NCI-H774 (cell line): ENCODE data around the gene CRTAC1.

Source experiments
- DNase-seq: peaks from one replicate; lab custom pipeline; 2025; lab: John Stamatoyannopoulos, UW

Gene CRTAC1, protein sequence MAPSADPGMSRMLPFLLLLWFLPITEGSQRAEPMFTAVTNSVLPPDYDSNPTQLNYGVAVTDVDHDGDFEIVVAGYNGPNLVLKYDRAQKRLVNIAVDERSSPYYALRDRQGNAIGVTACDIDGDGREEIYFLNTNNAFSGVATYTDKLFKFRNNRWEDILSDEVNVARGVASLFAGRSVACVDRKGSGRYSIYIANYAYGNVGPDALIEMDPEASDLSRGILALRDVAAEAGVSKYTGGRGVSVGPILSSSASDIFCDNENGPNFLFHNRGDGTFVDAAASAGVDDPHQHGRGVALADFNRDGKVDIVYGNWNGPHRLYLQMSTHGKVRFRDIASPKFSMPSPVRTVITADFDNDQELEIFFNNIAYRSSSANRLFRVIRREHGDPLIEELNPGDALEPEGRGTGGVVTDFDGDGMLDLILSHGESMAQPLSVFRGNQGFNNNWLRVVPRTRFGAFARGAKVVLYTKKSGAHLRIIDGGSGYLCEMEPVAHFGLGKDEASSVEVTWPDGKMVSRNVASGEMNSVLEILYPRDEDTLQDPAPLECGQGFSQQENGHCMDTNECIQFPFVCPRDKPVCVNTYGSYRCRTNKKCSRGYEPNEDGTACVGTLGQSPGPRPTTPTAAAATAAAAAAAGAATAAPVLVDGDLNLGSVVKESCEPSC

DNA sequence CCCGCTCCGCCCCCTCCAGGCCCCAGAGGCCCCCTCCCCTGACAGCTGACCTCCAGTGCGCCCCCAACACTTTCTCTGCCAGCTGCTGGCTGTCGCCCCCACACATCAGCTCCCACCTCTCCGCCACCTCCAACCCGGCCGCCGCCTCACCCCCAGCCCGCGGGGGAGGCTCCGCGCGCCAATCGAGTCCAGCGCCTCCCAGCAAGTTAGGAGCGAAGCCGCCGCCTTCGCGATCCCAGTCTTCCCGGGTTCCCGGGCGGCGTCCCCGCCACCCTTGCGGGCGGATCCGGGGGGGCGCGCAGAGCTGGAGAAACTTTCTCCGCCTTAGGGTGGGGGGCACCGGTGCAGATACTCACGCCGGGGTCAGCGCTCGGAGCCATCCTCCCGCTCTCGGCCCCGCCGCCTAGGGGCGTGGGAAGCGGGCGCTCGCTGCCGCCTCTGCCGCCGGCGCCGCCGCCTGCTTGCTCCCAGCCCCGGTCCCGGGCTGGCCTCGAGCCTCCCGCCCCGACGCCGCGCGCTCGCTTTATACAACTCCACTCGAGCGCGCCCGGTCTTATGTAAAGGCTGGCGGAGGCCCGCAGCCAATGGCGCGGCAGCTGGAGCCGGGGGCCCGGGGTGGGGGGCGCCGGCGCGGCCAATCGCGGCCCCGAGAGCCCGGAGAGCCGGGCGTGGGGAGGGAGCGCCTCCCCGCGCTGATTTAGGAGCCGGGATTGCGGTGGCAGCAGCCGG, at the start of gene CRTAC1:
CRTAC1 (minus strand) TSS at position 529 of the 729 bp plus-strand sequence; CDS start at position 380, 149 bp downstream.
- DNase-seq, result no peak

DNA sequence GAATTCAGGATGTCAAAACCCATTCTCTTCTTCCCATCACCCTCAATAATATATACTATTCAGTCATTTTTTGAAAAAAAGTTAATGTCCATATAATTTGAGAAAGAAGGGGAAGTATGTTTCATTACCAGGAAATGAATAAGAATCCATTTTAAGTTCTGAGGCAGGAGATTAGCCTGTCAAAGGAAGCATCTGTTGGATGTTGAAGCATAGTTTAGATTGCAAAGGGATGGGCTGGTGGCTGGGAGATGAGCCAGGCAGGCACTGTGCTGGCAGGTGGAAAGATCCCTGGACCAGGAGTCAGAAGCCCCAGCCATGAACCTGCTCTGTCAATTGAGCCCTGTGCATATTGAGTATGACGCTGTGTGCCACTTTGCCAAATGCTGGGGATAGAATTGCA, 48.4 kb upstream of the CRTAC1 start:
- no peak for DNase-seq

DNA sequence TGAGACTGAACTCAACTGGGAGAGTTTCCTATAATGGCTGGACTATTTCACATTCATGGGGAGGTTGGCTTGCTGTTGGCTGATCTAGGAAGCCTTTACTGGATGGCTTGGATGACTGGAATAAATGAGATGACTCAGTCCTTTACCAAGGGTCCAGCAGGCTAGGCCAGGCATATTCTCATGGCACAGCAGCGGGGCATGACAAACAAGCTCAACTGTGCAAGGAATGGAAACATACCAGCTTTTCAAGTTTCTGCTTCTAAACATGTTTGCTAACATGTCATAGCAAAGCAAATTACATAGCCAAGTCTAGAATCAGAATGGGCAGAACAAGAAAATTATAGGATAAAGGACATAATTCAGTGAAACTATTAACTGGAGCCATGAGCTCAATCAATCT, 46.8 kb upstream of the CRTAC1 start:
- no peak for DNase-seq

DNA sequence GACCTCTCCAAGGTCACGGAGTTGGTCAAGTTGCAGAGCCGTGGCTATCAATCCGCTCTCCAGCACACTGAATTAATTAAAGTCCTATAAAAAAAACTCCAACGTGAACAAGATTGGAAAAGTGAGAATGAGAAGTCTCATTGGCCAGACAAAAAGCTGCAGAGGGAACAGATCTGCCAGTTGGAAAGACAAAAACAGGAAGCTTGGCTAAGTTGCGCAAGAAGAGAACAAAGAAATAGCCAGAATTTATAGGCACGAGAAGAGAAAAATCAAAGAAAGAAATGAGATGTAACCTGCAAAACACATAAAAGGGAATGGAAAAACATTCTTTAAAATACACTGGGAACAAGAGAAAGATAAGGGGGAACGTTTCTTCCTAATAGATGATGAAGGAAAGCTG, 45.7 kb upstream of the CRTAC1 start:
- no peak for DNase-seq

DNA sequence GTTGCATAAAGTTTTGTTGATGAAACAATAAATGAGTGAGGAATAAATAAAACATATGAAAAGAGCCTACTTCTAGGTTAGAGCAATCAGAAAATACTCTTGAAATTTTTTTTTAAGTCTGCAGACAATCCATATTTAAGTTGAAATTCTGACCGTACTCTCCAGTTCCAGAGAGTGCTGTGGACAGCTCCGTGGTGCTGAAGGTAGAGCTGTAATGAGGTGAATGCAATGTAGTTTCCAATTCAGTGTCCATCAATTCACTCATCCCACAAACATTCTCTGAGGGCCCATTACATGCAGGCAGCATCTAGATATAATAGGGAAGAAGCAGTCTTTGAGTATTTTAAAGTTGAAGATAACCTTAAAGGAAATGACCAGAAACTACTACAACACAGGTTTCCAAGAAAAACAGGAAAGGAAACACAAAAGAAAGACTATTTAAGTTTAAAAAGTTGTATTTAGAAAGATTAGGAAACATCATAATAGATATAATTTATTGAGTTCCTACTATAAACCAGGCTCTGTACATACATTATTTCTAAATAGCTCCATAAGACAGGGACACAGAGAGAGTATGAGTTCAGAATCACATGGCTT, 44.0 kb upstream of the CRTAC1 start:
- DNase-seq, result no peak

DNA sequence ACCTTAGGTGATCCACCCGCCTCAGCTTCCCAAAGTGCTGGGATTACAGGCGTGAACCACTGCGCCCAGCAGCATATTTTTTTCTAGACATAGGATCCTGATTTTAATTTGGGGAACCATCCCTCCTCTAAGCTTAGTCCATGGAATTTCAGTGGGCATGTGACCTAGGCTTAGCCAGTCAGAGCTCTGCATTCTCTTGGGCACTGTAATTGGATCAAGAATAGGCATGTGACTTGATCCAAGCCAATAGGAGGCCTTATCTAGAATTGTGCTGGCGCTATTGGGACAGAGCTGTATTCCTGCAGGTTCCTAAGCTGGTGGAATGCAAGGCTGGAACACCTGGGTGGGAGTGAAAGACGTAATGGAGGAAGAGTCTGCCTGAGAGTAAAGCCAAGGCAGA, 36.7 kb upstream of the CRTAC1 start:
- DNase-seq, result no peak

DNA sequence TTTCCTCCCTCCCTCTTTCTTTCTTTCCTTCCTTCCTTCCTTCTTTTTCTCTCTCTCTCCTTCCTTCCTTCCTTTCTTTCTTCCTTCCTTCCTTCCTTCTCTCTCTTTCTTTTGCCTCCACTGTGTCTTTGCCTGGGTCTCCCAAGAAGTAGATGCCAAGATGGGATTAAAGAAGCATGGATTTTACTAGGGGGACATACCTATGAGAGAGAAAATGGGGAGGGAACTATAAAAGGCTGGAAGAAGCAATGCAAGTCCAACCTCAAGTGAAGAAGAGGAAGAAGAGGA, 33.3 kb upstream of the CRTAC1 start:
- DNase-seq, result no peak

DNA sequence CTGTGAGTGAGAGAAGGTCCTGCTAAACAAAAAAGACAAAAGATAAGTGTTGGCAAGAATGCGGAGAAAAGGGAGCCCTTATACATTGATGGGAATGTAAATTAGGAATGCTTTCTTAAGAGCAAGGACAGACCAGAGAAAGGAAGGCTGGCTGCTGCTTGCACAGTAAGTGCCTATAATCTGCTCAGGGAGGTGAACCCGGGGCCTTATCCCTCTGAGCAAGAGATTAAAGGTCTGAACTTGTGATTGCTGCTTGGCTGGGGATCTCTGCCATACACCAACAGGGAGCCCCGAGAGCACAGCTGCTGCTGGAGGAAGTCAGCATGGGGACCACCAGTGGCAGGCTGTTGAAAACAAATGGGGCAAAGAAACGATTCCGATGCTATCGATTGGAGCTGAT, 32.0 kb upstream of the CRTAC1 start:
- no peak for DNase-seq

DNA sequence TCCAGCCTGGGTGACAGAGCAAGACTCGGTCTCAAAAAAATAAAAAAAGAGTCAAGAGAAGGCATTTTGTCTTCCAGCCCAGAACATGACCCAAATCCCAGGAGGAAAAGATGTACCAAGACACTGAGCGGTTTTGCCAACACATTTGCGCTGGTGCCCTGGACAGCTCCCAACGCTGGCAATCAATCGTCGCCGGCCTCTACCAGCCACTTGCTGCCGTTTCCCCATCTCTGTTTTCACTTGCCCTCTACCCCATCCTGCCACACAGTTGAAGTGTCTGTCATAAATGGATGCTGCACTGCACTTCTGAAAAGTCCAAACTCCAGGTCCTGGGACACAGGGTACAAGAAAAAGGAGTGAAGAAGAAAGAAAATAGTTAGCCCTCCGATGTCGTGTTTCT, 29.7 kb upstream of the CRTAC1 start:
- no peak for DNase-seq

DNA sequence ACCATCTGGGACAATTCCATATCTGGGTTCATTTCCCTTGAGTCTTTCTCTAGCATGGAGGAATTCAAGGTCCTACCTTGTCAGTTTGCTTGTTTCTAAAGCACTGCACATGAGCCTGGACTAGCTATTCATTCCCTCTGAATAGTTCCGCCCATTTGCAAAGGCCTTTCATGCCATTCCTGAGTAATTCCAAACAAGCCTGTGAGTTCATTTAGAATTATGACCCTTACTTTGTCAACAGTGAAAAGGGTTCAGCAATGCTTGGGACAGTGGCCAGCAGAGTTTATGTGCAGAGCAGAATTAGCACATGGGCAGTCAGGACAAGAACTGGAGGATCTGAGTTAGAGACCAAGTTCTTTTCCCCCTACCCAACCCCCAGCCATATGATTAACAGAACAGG, 27.9 kb upstream of the CRTAC1 start:
- DNase-seq, result no peak

DNA sequence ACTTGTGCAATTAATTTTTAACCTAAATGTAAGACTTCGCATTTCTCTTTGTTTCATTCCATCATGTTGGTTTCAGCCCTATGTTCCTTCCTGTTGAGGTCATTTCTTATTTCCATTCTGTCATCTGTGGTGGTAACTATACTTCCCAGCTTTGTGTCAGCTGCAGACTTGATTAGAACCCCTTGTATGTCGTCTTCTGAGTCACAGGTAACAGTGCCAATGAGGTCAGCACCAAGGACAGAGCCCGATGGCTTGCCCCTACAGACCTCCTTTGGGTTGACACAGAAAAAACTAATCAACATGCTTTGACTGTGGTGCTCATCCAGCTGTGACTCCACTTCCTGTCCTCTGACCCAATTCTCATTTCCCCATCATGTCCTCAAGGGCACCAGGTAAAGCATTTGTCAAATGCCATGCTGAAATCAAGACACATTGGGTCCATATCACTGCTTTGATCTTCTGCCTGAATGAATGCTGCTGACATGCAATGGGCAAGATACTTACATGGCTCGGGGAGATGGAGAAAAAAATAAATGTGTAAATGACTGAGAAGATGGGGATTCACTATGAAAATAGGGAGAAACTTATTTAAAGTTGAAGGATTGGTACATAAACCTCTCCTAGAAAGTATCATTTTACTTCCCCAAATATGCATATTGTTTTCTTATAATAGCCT, 25.6 kb upstream of the CRTAC1 start:
- no peak for DNase-seq

DNA sequence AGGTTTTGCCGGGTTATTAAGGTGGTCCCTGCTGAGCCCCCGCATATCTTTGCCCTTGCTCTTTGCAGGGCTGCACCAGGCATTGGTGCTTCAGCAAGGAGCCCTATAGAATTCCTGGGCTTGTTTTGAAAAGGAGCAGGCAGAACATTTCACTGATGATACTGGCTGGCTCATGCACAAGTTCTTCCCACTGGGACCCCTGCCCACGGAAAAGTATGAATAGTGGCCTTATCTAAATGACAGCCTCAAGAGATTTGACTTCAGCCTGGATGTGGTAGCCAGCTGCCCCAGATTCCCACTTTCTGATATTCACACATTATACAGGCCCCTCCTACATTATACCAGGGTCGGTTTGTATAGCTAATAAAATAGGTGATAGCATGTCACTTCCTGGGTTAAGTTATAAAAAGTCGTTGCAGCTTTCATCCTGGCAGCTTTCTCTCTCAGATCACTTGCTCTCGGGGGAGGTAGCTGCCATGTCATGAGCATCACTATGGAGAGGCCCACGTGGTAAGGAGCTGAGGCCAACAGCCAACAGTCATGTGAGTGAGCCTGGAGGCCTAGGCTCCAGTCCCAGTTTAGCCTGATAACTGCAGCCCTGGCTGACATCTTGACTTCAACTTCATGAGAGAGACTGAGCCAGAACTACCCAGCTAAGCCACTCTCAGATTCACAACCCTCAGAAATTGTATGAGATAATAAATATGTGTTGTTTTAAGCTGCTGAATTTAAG, 16.8 kb upstream of the CRTAC1 start:
- no peak for DNase-seq

DNA sequence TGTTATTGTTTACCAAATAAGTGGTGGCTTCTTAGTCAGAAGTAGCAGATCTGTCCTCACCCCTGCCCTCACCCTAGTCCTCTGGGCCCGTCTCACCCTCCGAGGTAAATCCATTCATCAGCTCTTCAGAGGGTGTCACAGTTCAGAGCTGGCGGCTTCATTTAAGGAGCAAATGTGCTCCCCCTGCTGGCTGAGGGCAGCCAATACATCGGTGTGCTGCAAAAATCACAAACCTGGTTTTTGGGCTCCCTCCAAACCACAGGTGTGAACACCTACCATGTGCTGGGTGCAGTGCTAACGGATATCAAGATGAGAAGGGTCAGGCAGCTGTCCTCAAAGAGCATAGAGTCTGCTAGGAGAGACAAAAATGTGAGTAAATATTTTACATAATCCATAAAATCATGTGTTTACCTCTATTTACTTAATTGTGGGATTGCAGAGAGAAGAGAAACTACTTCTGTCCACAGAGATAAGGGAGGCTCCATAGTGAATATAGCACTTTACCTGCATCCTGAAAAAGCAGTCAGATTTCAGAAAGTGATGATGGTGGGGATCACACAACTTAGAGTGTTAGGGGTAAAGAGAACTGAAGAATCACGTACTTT, 15.5 kb upstream of the CRTAC1 start:
- DNase-seq, result no peak

DNA sequence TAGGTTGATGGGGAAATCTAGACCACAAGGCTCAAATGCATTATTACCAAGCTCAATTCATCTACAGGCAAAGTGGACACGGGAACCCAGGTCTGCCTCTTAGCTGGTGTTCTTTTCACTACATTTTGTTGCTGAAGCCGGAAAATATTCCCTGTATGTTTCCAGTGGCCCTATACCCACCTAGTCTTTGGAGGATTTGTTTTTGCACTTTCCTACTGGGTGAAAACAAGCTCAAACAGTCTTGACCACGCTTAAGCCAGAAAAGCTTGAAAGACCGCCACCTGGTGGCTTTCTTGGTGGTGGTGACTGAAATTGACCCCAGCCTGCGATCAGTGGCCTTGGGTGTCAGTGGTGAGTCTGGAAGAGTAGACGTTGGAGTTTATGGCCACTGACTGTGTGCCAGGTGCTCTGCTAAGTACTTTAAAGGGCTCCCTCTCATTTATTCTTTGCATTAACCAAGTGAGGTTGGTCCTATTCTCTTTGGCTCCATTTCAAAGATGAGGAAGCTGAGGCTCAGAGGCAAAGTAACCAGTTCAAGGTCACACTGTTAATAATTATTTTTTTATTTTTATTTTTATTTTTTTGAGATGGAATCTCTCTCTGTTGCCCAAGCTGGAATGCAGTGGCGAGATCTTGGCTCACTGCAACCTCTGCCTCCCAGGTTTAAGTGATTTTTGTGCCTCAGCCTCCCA, 11.1 kb upstream of the CRTAC1 start:
- no peak for DNase-seq

DNA sequence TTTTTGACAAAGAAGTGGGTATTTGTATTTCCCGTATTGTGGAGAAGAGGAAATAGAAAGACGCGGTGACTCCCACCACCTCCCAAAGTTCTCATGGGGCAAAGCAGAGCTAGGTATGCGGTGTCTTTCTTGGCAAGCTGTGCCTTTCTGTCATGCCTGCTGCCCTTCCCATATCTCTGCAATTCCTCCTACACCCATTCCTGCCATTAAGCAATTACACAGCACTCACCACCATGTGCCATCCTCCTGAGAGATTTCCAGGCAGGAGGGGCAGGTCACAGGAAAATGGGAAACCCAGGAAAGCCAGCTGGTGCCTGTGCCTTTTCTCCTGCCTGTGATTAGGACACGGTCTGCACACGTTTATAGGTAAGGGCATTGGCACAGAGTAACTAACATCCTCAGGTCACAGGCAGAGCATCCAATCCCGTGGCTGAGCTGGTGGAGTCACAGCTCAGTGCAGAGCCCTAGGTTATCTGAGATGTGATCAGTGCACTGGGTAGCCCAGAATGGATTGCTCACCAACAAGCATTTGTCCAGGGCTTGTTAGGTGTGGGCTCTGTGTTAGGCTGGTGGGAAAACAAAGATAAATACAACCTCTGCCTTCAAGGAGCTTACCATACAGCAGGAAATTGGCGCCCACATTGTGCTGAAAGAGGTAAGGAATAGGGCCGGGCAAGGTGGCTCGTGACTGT, 9.4 kb upstream of the CRTAC1 start:
- no peak for DNase-seq

DNA sequence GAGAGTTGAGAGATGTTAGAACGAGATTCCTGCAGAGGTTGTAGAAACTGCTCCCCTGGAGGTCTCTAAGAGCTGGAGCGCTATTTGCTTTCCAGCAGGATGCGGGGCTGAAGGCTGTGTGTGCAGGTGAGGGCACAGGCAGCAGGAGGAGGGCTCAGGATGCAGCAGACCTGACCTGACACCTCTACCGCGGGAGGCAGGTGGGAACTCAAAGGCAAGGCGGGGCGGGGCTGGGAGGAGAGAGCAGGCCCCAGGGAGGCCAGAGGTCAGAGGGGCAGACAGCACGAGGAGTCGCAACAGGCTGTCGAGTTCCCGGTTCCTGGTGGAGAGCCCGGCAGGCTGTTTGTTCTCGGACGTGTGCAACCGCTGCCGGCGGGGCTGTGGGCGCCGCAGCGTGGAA, 7.9 kb upstream of the CRTAC1 start:
- DNase-seq, result no peak

DNA sequence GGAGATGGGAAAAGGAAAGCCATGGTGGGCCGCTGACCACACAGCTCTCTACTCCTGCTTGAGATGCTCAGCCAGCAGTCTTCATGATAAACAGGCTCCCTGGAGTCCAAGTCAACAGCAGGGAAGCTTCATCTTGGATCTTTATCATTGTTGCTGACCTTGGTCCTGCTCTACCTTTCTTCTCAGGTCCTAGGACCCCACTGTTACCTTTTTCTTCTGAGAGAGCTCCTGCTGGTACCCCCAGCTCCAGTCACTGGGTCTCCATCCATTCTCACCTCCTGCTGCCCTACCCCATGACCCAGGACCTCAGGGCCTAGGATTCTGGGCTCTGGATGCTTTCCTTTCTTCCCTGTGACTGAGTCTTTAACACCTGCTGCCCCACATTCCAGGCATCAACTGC, 5.2 kb upstream of the CRTAC1 start:
- DNase-seq, result no peak

DNA sequence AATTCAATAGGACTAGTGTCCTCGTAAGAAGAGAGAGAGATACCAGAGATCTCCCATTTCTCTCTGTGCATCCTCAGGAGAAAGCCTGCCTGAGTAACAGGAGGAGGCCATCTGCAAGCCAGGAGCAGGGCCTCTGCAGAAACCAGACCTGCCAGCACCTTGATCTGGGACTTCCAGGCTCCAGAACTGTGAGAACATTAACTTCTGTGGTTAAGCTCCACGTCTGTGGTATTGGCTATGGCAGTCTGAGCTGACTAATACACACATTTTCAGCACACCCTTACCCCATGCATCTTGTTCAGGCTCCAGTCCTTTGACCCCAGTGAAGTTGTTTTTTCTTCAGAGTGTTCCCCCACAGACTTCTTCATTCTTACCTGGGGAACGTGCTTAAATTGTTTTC, 3.1 kb upstream of the CRTAC1 start:
- no peak for DNase-seq

DNA sequence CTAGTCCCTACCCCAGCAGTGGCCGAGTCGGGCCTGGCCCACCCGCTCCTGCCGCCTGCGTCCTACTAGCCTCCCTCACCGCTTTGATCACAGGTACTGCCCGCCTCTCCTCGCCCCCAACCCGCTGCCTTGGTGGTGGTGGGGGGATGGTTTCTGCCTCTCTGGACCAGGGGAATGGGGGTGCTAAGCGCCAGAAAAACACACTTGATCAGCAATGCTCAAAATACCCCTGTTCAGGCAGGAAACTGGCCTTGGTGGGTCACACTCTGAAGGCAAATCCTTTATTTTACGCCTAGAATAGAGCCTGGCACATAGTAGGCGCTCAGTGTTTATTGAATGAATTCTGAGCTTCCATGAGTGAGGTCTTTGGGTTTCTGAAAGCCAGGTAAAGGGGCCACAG, 1.0 kb upstream of the CRTAC1 start:
- no peak for DNase-seq

DNA sequence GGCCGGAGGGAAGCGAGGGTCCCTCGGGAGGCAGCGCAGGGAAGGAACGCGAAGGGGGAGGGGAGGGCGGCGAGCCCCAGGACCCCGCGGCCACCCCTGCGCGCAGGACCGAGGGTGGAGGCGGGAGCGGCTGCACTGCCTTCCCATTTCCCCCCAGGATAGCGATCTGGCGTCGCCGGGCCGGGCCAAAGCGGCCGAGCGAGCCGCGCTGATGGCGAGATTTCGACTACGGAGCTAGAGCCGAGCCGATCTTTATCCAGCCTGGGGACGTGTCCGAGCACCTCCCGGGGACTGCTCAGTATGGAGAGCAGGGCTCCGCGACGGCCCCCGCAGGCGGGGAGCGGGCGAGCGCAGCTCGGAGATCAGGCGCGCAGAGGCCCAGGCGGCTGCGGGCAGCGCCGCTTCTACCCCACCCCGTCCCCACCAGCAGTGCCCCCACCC, 590 bp upstream of the CRTAC1 start:
- DNase-seq, result no peak
